Measurements from ENCODE around the gene RPS6KA2.
A peak's percentile ranks its signal among the peaks of the same experiment; 100 is the strongest.
"Not testable (repeated sequence)": the region's sequence is repeated elsewhere in the genome, so short reads cannot be mapped to it uniquely, and the experiment has no call there.

RPS6KA2 gene

GRCh38 chr6:166655713-166656229 is 28.7 kb upstream of the RPS6KA2 start:
- no peak for DNase-seq

GRCh38 chr6:166655251-166655650 is 28.2 kb upstream of the RPS6KA2 start:
- DNase-seq, result no peak

GRCh38 chr6:166654573-166654972 is 27.5 kb upstream of the RPS6KA2 start:
- no peak for DNase-seq

GRCh38 chr6:166653639-166653941 is 26.5 kb upstream of the RPS6KA2 start:
- DNase-seq, result no peak

GRCh38 chr6:166650824-166651807 is 24.1 kb upstream of the RPS6KA2 start:
- no peak for DNase-seq

- no peak for DNase-seq
Observed at GRCh38 chr6:166650047-166650446, 23.0 kb upstream of the RPS6KA2 start.

- DNase-seq, result no peak
Observed at GRCh38 chr6:166648846-166649245, 21.8 kb upstream of the RPS6KA2 start.

GRCh38 chr6:166647896-166648295 is 20.8 kb upstream of the RPS6KA2 start:
- no peak for DNase-seq

- no peak for DNase-seq
Observed at GRCh38 chr6:166646716-166647115, 19.7 kb upstream of the RPS6KA2 start.

- no peak for DNase-seq
Observed at GRCh38 chr6:166645896-166646295, 18.8 kb upstream of the RPS6KA2 start.

GRCh38 chr6:166644681-166645080 is 17.6 kb upstream of the RPS6KA2 start:
- no peak for DNase-seq

- DNase-seq, result no peak
Observed at GRCh38 chr6:166643891-166644590, 17.0 kb upstream of the RPS6KA2 start.

GRCh38 chr6:166642646-166643045 is 15.6 kb upstream of the RPS6KA2 start:
- no peak for DNase-seq

- peak; percentile 23 for DNase-seq
Observed at GRCh38 chr6:166640342-166641043, 13.4 kb upstream of the RPS6KA2 start.

- no peak for DNase-seq
Observed at GRCh38 chr6:166639921-166640320, 12.9 kb upstream of the RPS6KA2 start.

GRCh38 chr6:166638573-166638964 is 11.5 kb upstream of the RPS6KA2 start:
- no peak for DNase-seq

- no peak for DNase-seq
Observed at GRCh38 chr6:166637812-166638572, 10.9 kb upstream of the RPS6KA2 start.

GRCh38 chr6:166636934-166637333 is 9.9 kb upstream of the RPS6KA2 start:
- no peak for DNase-seq

GRCh38 chr6:166636191-166636933 is 9.3 kb upstream of the RPS6KA2 start:
- DNase-seq, result no peak

GRCh38 chr6:166635013-166635970 is 8.2 kb upstream of the RPS6KA2 start:
- no peak for DNase-seq

- DNase-seq, result not testable (repeated sequence)
Observed at GRCh38 chr6:166634581-166634980, 7.5 kb upstream of the RPS6KA2 start.
